HG03025 (cell line): ENCODE results near the gene CDC42SE2.
"Not testable (repeated sequence)": the region's sequence is repeated elsewhere in the genome, so short reads cannot be mapped to it uniquely, and the experiment has no call there.

ENCODE experiments used
- ATAC-seq: cut with Tn5 transposase; IDR thresholded peaks from one replicate; pipeline ENCODE4 v1.9.1; 2021; ENCODE audit warnings: mild to moderate bottlenecking, moderate library complexity; ENCODE audit not compliant: unreplicated experiment, low FRiP score

The CDC42SE2 gene

GRCh38 chr5:131382407-131383395, 118.8 kb downstream of the CDC42SE2 start:
- peak; percentile 50 for ATAC-seq

DNA sequence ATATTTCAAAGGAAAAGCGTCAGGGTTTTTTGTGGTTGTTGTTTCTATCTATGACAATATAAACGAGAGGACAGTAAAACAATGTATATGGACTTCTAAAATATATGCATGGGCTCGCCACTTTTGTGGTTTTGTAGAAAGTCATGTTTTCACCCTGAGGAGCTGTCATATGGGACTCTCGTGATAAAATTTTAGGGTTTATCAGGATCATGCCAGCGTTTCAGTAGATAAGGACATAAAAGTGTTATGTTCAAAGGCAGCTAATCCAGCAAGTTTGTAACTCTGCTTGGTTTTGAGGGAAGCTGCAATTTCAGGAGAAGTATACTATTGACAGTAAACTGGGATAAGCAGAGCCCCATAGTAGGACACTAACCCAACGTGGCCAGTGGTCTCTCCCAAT, 120.3 kb downstream of the CDC42SE2 start:
- no peak for ATAC-seq

DNA sequence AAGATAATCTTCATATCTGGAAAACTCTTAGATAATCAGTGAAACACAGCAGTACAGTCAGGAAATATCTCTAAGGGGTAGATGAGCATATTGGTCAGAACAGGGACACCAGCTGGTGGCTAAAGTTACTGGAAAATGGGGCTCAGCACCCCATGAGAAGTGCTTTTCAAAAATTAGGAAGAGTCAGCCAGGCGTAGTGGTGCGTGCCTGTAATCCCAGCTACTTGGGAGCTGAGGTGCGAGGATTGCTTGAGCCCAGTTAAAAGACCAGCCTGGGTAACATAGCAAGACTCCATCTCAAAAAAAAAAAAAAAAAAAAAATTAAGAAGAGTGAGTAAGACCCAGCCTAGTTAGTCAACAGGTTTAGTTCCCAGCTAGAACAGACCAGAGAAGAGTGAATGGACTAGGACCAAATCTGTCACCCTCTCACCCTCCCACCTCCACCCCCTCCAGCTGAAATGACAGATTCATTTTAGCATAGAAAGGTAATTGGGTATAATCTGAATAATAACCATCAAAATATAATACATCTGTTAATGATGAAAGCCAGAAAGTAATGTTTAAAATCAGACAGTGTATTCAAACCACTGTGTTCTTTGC, 120.9 kb downstream of the CDC42SE2 start:
- no peak for ATAC-seq

GRCh38 chr5:131386124-131386523, 122.3 kb downstream of the CDC42SE2 start:
- no peak for ATAC-seq

GRCh38 chr5:131386779-131387178, 122.9 kb downstream of the CDC42SE2 start:
- ATAC-seq, result no peak

- ATAC-seq, result no peak
These were observed 123.4 kb downstream of the CDC42SE2 start for GRCh38 chr5:131387255-131387654.

DNA sequence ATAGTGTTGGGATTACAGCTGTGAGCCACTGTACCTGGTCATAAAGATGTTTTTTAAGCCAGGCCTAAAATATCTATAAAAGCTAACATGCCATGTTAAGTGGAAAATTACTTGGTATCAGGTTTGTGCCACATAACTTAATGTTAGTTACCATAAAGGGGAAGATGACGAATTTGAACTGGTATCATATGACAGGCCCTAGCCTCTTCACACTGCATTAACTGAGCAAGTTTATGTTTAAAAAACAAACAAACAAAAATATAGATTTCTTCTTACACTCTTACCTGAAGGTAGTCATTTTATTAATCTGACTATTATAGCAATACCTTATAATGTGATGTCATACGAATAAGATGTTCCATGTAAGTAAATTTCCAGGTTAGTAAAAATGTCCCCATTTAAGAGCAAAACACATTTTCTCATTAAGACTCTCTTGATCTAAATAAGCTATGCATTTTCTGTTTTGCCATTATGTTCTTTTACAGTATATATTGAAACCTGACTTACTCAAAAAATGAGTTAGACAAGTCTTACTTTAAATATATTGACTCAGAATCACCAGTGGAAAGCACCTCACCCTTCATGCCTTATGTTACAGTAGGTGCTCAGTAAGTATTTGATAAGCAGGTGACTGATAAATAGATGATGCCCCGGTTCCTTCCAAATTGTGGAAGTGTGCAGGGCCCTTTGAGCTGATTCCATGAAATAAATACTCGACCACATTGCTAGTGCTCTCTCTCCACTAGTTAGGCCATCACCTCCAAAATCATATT, 125.4 kb downstream of the CDC42SE2 start:
- ATAC-seq, result no peak

GRCh38 chr5:131389869-131390265, 126.0 kb downstream of the CDC42SE2 start:
- ATAC-seq, result no peak

DNA sequence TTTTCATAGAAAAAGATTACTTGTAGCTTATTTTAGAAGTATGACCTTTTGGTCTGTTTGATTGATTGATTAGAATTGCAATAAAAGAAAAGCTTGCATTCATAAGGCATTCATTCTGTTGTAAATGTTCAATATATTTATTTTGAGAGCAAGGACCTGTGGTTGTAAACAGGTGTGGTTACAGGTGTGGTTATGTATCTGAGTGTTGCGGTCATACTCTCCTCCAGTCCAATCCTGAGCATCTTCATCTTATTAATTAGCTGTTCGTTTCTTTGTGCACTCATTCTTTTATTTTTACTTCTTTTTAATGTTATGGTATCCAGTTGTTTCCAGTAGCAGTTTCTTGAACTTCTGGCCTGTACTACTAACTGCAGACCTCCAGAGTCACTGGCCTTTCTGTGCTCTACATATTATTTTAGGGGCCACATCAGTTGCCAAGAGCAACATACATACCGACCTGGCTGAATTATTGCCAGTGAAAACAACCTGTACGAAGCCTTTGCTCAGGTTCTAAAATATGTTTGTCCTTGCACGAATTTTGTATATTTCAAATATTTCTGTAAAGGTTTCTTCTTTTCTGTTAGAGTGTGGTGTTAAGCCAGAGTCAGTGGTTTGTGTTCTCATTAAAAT, 128.7 kb downstream of the CDC42SE2 start:
- ATAC-seq, result no peak

GRCh38 chr5:131393498-131393968, 129.7 kb downstream of the CDC42SE2 start:
- ATAC-seq, result no peak

- peak; percentile 60 for ATAC-seq
These were observed 130.3 kb downstream of the CDC42SE2 start for GRCh38 chr5:131394128-131394527.

GRCh38 chr5:131396015-131396414, 132.2 kb downstream of the CDC42SE2 start:
- ATAC-seq, result peak; percentile 73

DNA sequence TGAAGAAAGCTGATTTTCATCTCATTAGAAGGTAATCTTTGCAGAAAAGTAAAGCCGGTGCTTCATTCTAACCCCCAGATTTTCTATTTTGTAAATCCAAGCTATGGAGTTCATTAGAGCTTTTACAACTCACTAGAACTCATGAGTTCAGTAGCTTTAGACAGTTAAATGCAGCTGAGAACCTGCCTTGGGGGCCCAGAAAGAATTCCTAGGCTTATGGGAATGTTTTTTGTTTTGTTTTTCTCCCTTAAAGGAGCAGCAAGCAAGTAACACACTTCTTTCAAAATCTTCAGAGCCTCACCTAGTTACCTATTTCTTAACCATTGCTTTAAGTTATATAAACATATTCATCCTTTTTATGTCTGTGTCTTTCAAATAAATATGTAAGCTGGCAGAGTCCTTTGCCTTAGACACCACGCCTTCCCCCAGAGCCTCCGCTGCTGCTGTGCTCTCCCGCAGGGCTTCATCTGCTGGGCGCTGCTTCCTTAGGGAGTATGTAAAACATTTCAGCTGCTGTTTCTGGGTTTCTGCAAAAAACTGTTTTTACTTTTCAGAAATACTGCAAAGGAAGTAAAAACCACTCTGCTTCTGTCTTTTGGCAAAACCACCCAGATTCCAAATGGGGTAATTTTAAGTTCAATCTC, 132.9 kb downstream of the CDC42SE2 start:
- ATAC-seq, result no peak

DNA sequence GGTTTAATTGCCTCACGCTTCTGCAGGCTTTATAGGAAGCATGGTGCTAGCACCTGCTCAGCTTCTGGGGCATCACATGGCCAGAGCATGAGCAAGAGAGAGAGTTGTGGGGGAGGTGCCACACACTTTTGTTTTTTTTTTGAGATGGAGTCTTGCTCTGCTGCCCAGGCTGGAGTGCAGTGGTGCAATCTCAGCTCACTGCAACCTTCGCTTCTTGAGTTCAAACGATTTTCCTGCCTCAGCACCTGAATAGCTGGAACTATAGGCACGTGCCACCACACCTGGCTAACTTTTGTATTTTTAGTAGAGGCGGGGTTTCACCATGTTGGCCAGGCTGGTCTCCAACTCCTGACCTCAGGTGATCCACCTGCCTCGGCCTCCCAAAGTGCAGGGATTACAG, 135.2 kb downstream of the CDC42SE2 start:
- ATAC-seq, result not testable (repeated sequence)

DNA sequence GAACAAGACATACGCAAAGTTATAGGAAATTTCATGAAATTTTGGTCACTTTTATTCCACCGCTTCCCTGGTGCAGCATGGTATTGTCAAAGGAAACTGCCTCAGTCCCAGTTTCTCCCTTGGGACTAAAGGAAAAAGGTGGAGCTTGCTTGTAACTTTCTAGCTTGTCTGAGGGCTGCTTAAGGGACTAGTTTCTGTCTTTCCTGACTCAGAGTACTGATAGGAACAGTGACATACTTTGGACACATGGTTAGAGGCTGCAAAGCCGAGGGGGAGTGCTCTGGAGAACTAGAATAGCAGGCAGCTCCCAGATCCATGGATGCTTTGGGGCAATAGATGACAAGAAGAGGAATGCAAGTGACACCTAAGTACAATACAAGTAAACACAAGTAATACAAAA, 136.7 kb downstream of the CDC42SE2 start:
- ATAC-seq, result no peak

- no peak for ATAC-seq
These were observed 141.8 kb downstream of the CDC42SE2 start for GRCh38 chr5:131405674-131406073.

DNA sequence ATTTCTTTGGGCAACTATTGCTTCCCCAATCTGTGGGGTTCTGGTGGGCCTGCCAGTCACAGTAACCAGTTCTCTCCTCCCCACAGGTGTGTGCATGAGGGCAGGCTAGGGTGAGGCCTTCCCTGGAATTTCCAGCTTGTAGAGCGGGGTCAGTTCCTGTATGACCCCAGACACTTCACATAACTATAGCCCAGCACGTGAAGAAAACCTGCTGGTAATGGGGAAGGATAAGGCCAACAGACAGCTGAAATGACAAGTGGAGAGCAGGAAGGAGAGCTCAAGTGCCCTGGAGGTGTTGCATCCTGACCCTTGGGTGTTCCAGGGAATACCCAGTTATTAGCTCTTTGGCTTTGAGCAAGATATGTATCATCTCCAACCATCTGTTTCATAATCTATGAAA, 142.2 kb downstream of the CDC42SE2 start:
- no peak for ATAC-seq

DNA sequence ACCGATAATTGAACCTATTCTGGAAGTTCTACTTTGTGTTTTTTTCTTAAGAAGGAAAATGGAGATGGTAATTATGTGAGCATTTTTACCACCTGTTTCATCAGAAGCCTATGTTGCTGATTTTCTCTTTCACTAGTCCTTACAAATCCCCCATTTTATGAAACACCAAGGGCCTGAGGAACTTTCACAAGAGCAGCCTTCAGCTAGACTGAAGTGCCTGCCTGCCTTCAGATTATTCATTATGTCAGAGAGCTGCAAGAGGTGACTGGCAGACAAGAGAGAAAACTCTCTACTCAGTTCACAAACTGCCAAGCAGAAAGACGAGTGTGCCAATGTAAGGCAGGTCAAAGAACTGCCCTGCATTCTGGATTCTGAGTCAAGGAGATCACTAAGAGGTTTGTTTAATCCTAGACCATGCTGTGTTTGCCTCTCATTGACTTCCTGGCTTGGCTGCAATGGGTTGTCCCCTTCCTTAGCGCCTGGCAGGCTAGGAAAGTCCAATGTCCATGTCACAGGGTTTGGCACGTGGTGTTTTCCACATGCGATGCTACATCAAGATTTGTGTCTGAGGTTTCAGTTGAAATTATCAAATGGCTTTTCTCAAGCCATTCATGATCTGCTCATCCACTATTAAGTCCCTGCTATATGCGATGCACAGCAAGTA, 143.3 kb downstream of the CDC42SE2 start:
- ATAC-seq, result no peak
